K562 (cell line): ENCODE data around the gene DOCK4. TPM values are rescaled to one million over a fixed set of nuclear protein-coding genes. Genes with fewer than 3 reads are reported as not detected.

ENCODE experiments used
- ATAC-seq: fragments of 200-7000 bp; cut with Tn5 transposase; 3 replicates; pipeline ENCODE4 v1.9.1; 2020; ENCODE audit warnings: moderate library complexity
- BruUV-seq: library from RNA; stranded (reverse); fragments of 400-500 nt; replicated peaks from 2 replicates; lab custom pipeline; 2021; lab: Mats Ljungman, UMichigan
- CTCF ChIA-PET: fragments of 300-600 bp; formaldehyde crosslinking; extraction: SDS; loops from one replicate; lab custom pipeline; 2021; ENCODE audit warnings: low intra/inter-chr PET ratio; lab: Yijun Ruan, JAX
- POLR2A ChIA-PET: fragments of 300-600, 350-650 bp; sonication (Branson Sonifier 250); formaldehyde crosslinking; extraction: SDS; loops from one replicate; lab custom pipeline; 2021; ENCODE audit warnings: antibody characterized with exemption, inconsistent platforms; lab: Yijun Ruan, JAX
- DNase-seq, 4 experiments: peaks; one replicate each; pipeline versions ENCODE4 v3.0.0 to v3.0.0-alpha.2; 2011 to 2018; ENCODE audit warnings: low spot score in 3 of 4, mixed read lengths in 3 of 4; ENCODE audit errors: extremely low read depth in 1 of 4
- FAIRE-seq: peaks from 2 replicates; lab custom pipeline; 2011; peaks lifted over from hg19 to GRCh38; lab: Jason Lieb, UNC
- H2AFZ ChIP-seq: 2 replicates; pipeline ENCODE4 v1.6.0; 2011; ENCODE audit warnings: low read depth, low read length, control low read depth, inconsistent platforms
- H3K27ac ChIP-seq: fragments of 200-600 bp; 3 replicates; pipeline ENCODE4 v1.8.0; 2011; ENCODE audit warnings: low read depth, mild to moderate bottlenecking, control low read depth, inconsistent platforms, low read length, moderate library complexity, mixed read lengths; ENCODE audit errors: extremely low read depth
- H3K27me3 ChIP-seq, 2 experiments: fragments of 300-600 bp in 1 of 2; 2 replicates in 1 of 2; 3 replicates in 1 of 2; pipeline versions ENCODE4 v1.6.0 to v1.8.0; 2011; ENCODE audit warnings: inconsistent platforms in 2 of 2, low read length in 2 of 2, mild to moderate bottlenecking in 1 of 2, mixed read lengths in 1 of 2, moderate library complexity in 1 of 2; ENCODE audit not compliant: control insufficient read depth in 2 of 2, insufficient read depth in 2 of 2
- H3K36me3 ChIP-seq: fragments of 300-600 bp; 3 replicates; pipeline ENCODE4 v1.8.0; 2011; ENCODE audit warnings: mild to moderate bottlenecking, low read length, inconsistent platforms; ENCODE audit not compliant: control insufficient read depth, insufficient read depth
- H3K4me1 ChIP-seq, 2 experiments: fragments of 200-600 bp in 1 of 2; replicated peaks in 1 of 2; 2 replicates in 1 of 2; 3 replicates in 1 of 2; pipeline versions ENCODE4 v1.5.1 to v1.8.0; 2011; ENCODE audit warnings: inconsistent platforms in 2 of 2, low read length in 2 of 2, mild to moderate bottlenecking in 1 of 2, mixed read lengths in 1 of 2, moderate library complexity in 1 of 2; ENCODE audit not compliant: control insufficient read depth in 2 of 2, insufficient read depth in 2 of 2
- H3K4me2 ChIP-seq: 2 replicates; pipeline ENCODE4 v1.6.1; 2011; ENCODE audit warnings: low read length, control low read depth, inconsistent platforms, mixed read lengths; ENCODE audit not compliant: insufficient read depth
- H3K4me3 ChIP-seq: fragments of 200-600 bp; sonication (generic), shearing (Covaris generic); 2 replicates; pipeline ENCODE4 v1.5.1; 2016; ENCODE audit warnings: control low read depth, inconsistent platforms
- H3K79me2 ChIP-seq: fragments of 200-600 bp; 3 replicates; pipeline ENCODE4 v1.8.0; 2011; ENCODE audit warnings: low read length, inconsistent platforms; ENCODE audit not compliant: control insufficient read depth, insufficient read depth
- H3K9ac ChIP-seq, 2 experiments: 2 replicates each; pipeline versions ENCODE4 v1.6.0 to v1.6.1; 2011; ENCODE audit warnings: low read depth in 2 of 2, low read length in 2 of 2, control low read depth in 1 of 2, inconsistent platforms in 1 of 2, mild to moderate bottlenecking in 1 of 2, mixed read lengths in 1 of 2; ENCODE audit not compliant: insufficient read depth in 1 of 2
- H3K9me1 ChIP-seq: one replicate; pipeline ENCODE4 v1.6.0; 2011; ENCODE audit warnings: inconsistent platforms, mild to moderate bottlenecking, low read length, moderate library complexity; ENCODE audit not compliant: control insufficient read depth, insufficient read depth
- H3K9me3 ChIP-seq: replicated peaks from 2 replicates; pipeline ENCODE4 v1.5.1; 2011; ENCODE audit warnings: low read depth, low read length, inconsistent platforms; ENCODE audit not compliant: control insufficient read depth, insufficient read depth
- H4K20me1 ChIP-seq: replicated peaks from 2 replicates; pipeline ENCODE4 v1.6.1; 2011; ENCODE audit warnings: low read length, inconsistent platforms, mixed read lengths; ENCODE audit not compliant: control insufficient read depth, insufficient read depth
- BRF2 ChIP-seq: IDR thresholded peaks from 3 replicates; pipeline ENCODE4 v1.6.1; 2011; ENCODE audit warnings: borderline replicate concordance, mild to moderate bottlenecking; ENCODE audit not compliant: insufficient read length, insufficient read depth
- ELF4 ChIP-seq: fragments of 450-650 bp; formaldehyde crosslinking; IDR thresholded peaks from 2 replicates; pipeline ENCODE4 v1.4.0; 2022; ENCODE audit warnings: missing genetic modification characterization
- EWSR1 ChIP-seq: fragments of 450-650 bp; IDR thresholded peaks from 2 replicates; pipeline ENCODE4 v1.6.1; 2018; ENCODE audit warnings: borderline replicate concordance, mild to moderate bottlenecking, low read depth, moderate library complexity; ENCODE audit not compliant: partially characterized antibody
- FOXO4 ChIP-seq: fragments of 450-650 bp; formaldehyde crosslinking; IDR thresholded peaks from 2 replicates; pipeline ENCODE4 v1.4.0; 2020; ENCODE audit warnings: mild to moderate bottlenecking, moderate library complexity
- HSF4 ChIP-seq: fragments of 250-450 bp; sonication (Bioruptor Pico); IDR thresholded peaks from 2 replicates; pipeline ENCODE4 v2.1.2; 2022; ENCODE audit warnings: mild to moderate bottlenecking, moderate library complexity, borderline replicate concordance
- MECOM ChIP-seq: fragments of 250-450 bp; sonication (Bioruptor Pico); IDR thresholded peaks from 2 replicates; pipeline ENCODE4 v1.8.0; 2022; ENCODE audit warnings: inconsistent platforms
- SMAD4 ChIP-seq: fragments of 250-450 bp; sonication (Bioruptor Pico); conservative IDR thresholded peaks from 2 replicates; pipeline ENCODE4 v1.8.0; 2021; ENCODE audit warnings: inconsistent platforms, mild to moderate bottlenecking, moderate library complexity
- SRSF1 ChIP-seq: fragments of 200-400 bp; formaldehyde crosslinking; IDR thresholded peaks from 2 replicates; pipeline ENCODE4 v1.6.1; 2017; ENCODE audit warnings: mild to moderate bottlenecking, low read depth, low read length, moderate library complexity
- VEZF1 ChIP-seq: fragments of 200-800 bp; sonication (Bioruptor generic); IDR thresholded peaks from 2 replicates; pipeline ENCODE4 v1.6.1; 2017; ENCODE audit warnings: missing genetic modification characterization, missing compliant biosample characterization
- ZFP30 ChIP-seq: fragments of 250-450 bp; sonication (Bioruptor Pico); IDR thresholded peaks from 2 replicates; pipeline ENCODE4 v1.8.0; 2022; ENCODE audit warnings: moderate library complexity, mild to moderate bottlenecking, inconsistent platforms, borderline replicate concordance
- ZNF124 ChIP-seq: sonication (generic); formaldehyde crosslinking; IDR thresholded peaks from 2 replicates; pipeline ENCODE4 v1.8.1; 2022; ENCODE audit warnings: missing genetic modification reagents
- ZNF133 ChIP-seq: fragments of 250-450 bp; sonication (Bioruptor Pico); IDR thresholded peaks from 2 replicates; pipeline ENCODE4 v1.4.0; 2020; ENCODE audit warnings: mild to moderate bottlenecking
- ZNF197 ChIP-seq: fragments of 200-800 bp; sonication (Bioruptor generic); IDR thresholded peaks from 2 replicates; pipeline ENCODE4 v1.6.1; 2016; ENCODE audit warnings: low read depth, missing genetic modification characterization, missing compliant biosample characterization
- ZNF212 ChIP-seq: fragments of 450-650 bp; formaldehyde crosslinking; IDR thresholded peaks from 2 replicates; pipeline ENCODE4 v1.4.0; 2020; ENCODE audit warnings: mild to moderate bottlenecking
- ZNF561 ChIP-seq: fragments of 450-650 bp; formaldehyde crosslinking; conservative IDR thresholded peaks from 2 replicates; pipeline ENCODE4 v1.4.0; 2020; ENCODE audit warnings: mild to moderate bottlenecking, moderate library complexity
- WGBS: fragments of 100-300 bp; shearing (Covaris generic); methylation state at CpG from one replicate; pipeline ENCODE4 v1.1.6; 2016; ENCODE audit warnings: low coverage, mixed read lengths; ENCODE audit not compliant: insufficient coverage; ENCODE audit errors: missing lambda C conversion rate; 5-methylcytosine and 5-hydroxymethylcytosine counted together
- in situ Hi-C: fragments of 300-500 bp; cut with MboI; formaldehyde crosslinking; loops from 4 replicates; pipeline ENCODE4 v1.15.0; 2018; ENCODE audit warnings: inconsistent platforms, mixed read lengths
- intact Hi-C: fragments of 100-400 bp; cut with micrococcal nuclease; formaldehyde crosslinking; loops from 2 replicates; pipeline ENCODE4 v1.14.2; 2022
- polyA plus RNA-seq, 8 experiments: library from polyadenylated mRNA; depleted of rRNA in 4 of 8; stranded (reverse) in 5 of 8; unstranded in 3 of 8; fragments of >200 nt; fragmentation: Nextera tagmentation in 2 of 8; fragmentation: Illumina TruSeq in 1 of 8; extraction: Ambion mirVana in 2 of 8; extraction: Trizol in 1 of 8; gene quantifications; 2 replicates each; pipeline versions ENCODE4 v1.2.1 to v1.2.3, GENCODE V29; 2011 to 2014; ENCODE audit warnings: inconsistent platforms in 1 of 8, missing spikeins in 1 of 8
- total RNA-seq, 7 experiments: library from RNA; depleted of rRNA in 6 of 7; stranded (reverse); fragments of >200 nt in 6 of 7; fragmentation: Illumina TruSeq in 2 of 7; extraction: Trizol in 2 of 7; gene quantifications; 2 replicates each; pipeline versions ENCODE4 v1.2.1 to v1.2.3, GENCODE V29; 2011 to 2021; ENCODE audit warnings: low replicate concordance in 1 of 7

The DOCK4 gene
- total and polyA plus RNA-seq, 9 of the 15 experiments (the other 6 are each of a cell fraction or from before 2014, with no cell fraction given), result 0.42 to 5.7 (median 2.3) TPM

GRCh38 chr7:112101201-112101846 is 104.9 kb downstream of the DOCK4 start (continued):
- TF ChIP-seq BRF2 (no peak), ZNF133 (no peak)
- TF ChIP-seq, all 486 proteins: peak for 0

GRCh38 chr7:112097524-112097923 is 108.7 kb downstream of the DOCK4 start:
- Histone ChIP-seq H3K9me1 (no peaks in the 10 kb centered on the region), H3K79me2 (no peaks in the 10 kb centered on the region), H3K4me2 (no peak overlapping the region), H3K9ac (no peak overlapping the region), H4K20me1 (no peaks in the 10 kb centered on the region), H3K27me3 (peaks cover 5% of the 10 kb centered on the region in 2 experiments; a peak in 3 of 5 replicates), H2AFZ (no peak overlapping the region), H3K27ac (no peak overlapping the region), H3K9me3 (no peaks in the 10 kb centered on the region), H3K36me3 (no peaks in the 10 kb centered on the region), H3K4me1 (no peaks in the 10 kb centered on the region), H3K4me3 (no peak overlapping the region)
- ATAC-seq (no peak), FAIRE-seq (no peak), DNase-seq (no peak)
- BruUV-seq, result no TSS peak
- POLR2A ChIA-PET, result interaction anchor here (0.7 kb wide), 1 partner anchor 19 kb away, joined by 3 read pairs; no protein-coding TSS in a partner anchor
- WGBS, result 0% methylated on average over 1 of the region's 1 CpG
- in situ Hi-C loops, result no loop called here
- intact Hi-C loops, result no loop called here
- CTCF ChIA-PET, result no interaction called here
- TF ChIP-seq MECOM (CRISPR knock-in tag) (no peak), FOXO4 (CRISPR knock-in tag) (no peak), VEZF1 (CRISPR knock-in tag) (no peak), SRSF1 (no peak), ZNF124 (CRISPR knock-in tag) (no peak), ZNF197 (CRISPR knock-in tag) (no peak), SMAD4 (CRISPR knock-in tag) (no peak), ZFP30 (CRISPR knock-in tag) (no peak), ELF4 (CRISPR knock-in tag) (no peak), ZNF561 (no peak), EWSR1 (no peak), HSF4 (no peak), ZNF212 (CRISPR knock-in tag) (no peak)
